SH-SY5Y (cell line): ENCODE measurements around the gene PSMD7.

ENCODE experiments used
- GATA2 ChIP-seq: IDR thresholded peaks from 2 replicates; pipeline ENCODE4 v1.6.1; 2011; ENCODE audit warnings: mild to moderate bottlenecking, low read depth, low read length
- GATA3 ChIP-seq: IDR thresholded peaks from 2 replicates; pipeline ENCODE4 v1.6.1; 2011; ENCODE audit warnings: low read depth, mild to moderate bottlenecking, low read length, moderate library complexity

- TF ChIP-seq GATA3 (no peak), GATA2 (no peak)
Measured at GRCh38 chr16:74275711-74276110, 20.9 kb upstream of the PSMD7 start.
